CD4-positive, alpha-beta T cell treated with Interleukin-4 for 1 hour (primary cell): ENCODE measurements around the gene PDCD2.
A peak's percentile ranks its signal among the peaks of the same experiment; 100 is the strongest.
"Not testable (repeated sequence)": the region's sequence is repeated elsewhere in the genome, so short reads cannot be mapped to it uniquely, and the experiment has no call there.

Source experiments
- DNase-seq, 2 donors: peaks; one replicate each; pipeline ENCODE4 v3.0.0-alpha.2; 2020 to 2022

PDCD2 gene

DNA sequence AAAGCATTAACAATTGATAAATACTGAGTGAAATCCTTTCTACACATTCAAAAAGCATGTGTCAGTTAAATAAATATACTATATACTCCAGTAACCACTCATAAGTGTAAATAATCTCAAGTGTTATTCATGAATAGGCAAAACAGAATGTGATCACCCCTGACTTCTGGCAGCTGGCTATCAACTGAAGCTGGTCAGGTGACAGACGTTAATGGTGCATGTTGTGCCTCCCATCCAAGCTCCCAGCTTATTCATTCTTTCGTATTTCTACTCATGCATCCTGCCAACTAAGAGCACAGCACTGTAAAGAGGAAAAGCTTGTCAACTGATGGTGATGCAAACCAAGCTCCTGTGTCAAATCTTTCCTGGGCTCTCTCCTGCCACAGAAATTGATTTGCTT, 39.0 kb downstream of the PDCD2 start:
- no peak for DNase-seq

DNA sequence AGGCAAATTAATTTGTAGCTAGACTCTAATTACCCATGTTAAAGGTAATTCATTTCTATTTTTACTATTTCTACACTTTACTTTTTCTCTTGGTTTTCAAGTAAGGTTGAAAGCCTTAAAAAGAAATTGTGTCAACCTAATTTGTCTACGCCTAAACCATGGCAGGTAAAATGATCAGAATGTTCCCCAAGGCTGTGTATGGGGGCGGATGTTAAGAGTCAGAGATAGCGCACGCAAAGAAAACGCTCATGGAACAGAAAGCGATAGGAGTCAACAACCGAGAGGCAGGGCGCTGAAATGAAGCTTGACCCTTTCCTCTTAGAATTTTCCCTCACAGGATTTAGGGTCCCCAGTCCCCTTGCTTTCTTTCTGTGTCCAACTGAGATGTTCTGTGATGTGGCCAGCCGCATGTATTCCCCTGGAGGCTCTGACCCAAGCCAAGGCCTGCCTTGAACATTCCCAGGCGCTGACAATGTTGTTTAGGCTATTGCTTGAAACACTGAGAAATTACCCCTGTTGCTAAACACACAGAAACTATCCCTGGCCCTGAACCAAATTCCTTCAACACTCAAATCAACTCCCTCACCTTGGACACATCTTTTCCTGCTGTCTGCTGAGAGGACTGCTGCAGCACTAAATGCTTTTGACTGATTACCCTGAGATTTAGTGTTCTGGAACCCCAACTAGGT, 42.3 kb downstream of the PDCD2 start:
- no peak for DNase-seq

DNA sequence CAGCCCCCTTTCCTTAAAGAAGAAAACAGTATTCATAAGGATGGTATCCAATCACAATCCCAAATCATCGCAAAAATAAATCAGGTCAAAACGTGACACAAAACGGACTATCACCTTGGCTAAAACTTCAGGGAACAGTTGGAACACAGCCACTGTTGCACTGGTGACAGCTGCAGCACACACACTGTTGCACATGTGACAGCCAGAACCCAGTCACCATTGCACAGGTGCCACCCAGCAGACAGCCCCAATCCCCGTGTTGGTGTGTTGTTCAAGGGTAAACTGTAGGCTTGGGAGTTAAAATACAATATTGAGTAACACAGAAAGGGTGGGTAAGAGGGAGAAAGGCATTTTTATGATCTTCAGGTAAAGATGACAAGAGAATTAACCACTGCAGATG, 47.1 kb downstream of the PDCD2 start:
- no peak for DNase-seq

DNA sequence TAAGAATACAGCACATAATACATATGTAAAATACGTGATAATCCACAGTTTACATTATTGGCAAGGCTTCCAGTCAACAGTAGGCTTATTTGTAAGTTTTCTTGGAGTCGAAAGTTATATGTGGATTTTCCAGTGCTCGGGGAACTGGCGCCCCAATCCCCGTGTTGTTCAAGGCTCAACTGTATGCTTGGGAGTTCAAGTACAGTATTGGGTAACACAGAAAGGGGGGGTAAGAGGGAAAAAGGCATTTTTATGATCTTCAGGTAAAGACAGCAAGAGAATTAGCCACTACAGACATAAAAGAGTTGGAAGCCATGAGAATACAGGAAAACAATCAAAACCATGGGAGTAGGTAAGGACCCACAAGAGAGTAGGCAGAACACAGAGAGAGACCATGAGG, 47.8 kb downstream of the PDCD2 start:
- DNase-seq, result no peak

DNA sequence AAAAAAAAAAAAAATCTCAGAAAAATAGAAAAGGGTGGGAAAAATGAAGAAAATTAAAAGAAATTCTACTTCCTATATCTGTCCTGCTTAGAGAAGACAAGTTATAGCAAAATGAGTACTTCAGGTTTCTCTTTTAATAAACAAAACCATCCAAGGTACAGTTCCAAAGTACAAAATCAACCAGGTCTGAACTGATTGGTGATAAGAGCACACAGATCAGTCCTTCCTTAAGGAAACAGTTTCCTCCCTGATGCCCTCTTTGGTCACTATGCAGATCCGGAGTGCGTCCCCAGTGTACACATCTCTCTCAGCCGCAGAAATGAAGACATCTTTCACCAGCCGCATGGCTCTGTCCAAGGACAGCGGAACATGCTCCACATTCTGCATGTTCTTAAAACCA, 49.4 kb downstream of the PDCD2 start:
- DNase-seq, result no peak

DNA sequence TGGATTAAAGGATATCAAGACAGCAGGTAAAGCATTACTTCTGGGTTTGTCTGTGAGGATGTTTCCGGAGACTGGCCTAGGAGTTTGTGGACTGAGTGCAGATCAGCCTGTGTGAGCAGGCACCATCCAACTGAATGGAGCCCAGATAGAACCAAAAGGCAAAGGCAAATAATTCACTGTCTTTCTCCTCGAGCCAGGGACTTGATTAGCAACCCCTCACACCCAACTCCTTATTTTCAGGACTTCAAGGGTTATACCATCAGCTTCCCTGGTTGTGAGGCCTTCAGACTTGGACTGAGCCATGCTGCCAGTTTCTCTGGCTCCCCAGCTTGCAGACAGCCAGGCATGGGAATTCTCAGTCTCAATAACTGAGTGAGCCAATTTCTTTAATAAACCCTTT, 50.6 kb downstream of the PDCD2 start:
- no peak for DNase-seq

DNA sequence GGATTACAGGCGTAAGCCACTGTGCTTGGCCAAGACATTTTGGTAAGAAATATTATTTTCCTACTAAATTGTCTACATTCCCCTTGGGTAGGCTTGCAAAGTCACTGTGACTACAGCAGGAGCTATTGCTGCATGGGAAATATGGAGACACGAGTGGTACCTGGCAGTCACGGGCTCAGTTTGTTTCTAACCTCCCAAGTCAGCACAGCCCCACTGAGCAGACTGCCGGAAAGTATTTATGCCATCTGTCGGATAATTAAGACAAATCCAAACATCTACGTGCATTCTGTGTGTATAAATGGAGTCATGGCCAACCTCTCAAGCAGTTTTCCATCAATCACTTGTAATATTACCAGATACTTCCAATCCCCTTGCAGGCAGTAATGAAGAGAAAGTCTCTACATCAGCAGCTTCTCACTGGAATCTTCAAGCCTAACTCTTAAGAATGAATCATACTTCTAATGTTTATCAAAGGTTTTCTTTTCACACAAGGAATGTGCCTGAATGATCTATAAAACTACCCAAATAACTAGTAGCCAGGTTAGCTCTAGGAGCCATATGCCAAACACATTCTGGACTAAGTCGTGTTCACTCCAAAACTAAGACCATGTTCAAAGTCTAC, 51.5 kb downstream of the PDCD2 start:
- no peak for DNase-seq

DNA sequence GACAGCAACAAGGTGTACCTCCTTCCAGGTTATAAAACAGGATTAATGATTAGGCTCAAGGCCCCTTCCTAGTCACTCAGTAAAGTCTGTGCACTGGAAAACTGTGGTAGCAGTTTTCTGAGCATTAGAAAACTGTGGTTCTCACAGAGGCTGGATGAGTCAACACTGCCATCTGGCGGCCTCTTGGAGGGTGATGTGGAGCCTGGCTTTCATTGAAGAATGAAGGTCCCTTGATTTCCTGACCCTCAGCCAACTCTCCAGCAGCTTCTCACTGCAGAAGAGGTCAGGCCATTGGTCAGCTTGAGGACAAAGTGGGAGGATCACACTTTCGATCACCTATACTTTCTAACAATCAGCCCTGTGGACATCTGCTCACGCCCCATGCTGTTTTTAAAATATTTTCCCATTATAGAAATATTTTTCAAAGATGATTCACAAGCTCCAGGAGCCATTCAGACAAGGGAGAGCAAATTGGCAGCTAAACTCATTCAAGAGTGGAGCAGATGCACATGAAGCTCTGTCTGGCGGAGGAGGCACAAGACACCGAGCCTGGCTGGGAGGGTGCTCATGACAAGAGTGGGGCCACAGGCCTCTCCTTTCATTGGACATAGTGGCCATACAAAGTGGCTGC, 54.5 kb downstream of the PDCD2 start:
- DNase-seq, result peak; percentile 61

DNA sequence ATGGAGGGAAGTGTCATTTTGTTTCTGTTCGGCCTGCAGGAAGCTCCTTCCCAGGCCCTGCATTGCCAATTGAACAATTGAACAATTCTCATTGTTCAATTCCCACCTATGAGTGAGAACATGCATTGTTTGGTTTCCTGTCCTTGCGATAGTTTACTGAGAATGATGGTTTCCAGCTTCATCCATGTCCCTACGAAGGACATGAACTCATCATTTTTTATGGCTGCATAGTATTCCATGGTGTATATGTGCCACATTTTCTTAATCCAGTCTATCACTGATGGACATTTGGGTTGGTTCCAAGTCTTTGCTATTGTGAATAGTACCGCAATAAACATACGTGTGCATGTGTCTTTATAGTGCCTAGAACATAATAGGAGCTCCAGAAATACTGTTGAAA, 56.4 kb downstream of the PDCD2 start:
- DNase-seq, result not testable (repeated sequence)

DNA sequence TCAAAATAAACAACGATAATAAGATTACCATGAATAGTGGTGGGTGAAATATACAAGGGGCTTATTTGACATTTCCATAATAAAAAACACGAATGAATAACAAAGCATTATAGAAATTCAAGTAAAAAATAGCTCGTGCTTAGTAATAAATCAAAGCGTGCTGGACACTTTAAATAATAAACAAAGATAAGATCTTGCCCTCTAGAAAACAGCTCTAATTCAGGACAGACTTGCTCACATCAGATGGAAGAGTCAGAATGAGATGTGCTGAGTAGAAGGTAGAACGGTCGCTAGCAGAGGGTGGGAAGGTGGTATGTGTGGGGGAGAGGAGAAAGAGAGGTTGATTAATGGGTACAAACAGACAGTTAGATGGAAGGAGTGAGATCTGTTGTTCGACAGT, 58.6 kb downstream of the PDCD2 start:
- DNase-seq, result no peak
